ENCODE data around the gene NLE1. TPM values are rescaled to one million over a fixed set of nuclear protein-coding genes. Genes with fewer than 3 reads are reported as not detected.

Gene NLE1
- total and polyA plus RNA-seq, 8 donors = 8.7 to 23.0 (median 19.8) TPM

GRCh38 chr17:35148144-35148543, 6.0 kb upstream of the NLE1 start:
- no peaks in the 10 kb centered on the region for H3K36me3 ChIP-seq
- H3K27ac ChIP-seq = no peak overlapping the region
- no peak overlapping the region for H3K4me3 ChIP-seq
- no peaks in the 10 kb centered on the region for H3K4me1 ChIP-seq
- H3K27me3 ChIP-seq = no peaks in the 10 kb centered on the region
- ATAC-seq (no peak), DNase-seq (no peak)
- intact Hi-C loops (cut with DNase I) = no loop called here
- H3K9me3 ChIP-seq = no peaks in the 10 kb centered on the region
- TF ChIP-seq CTCF (IDR thresholded peaks at IDR 0.05) = no peak

- Histone ChIP-seq H3K27me3 (no peaks in the 10 kb centered on the region), H3K4me1 (peaks cover 0 to 2% of the 10 kb centered on the region in 2 donors), H3K27ac (no peak within 1 kb of the TSS), H3K4me3 (no peak within 1 kb of the TSS), H3K9me3 (no peaks in the 10 kb centered on the region), H3K36me3 (no peaks in the 10 kb centered on the region)
- ATAC-seq (no peak), DNase-seq (no peak)
- no peak for TF ChIP-seq CTCF (IDR thresholded peaks at IDR 0.05)
- intact Hi-C loops (cut with DNase I) = no loop called here
Measured at GRCh38 chr17:35147375-35147905, 5.3 kb upstream of the NLE1 start, which contains the start of gene UNC45B. TSS of gene UNC45B (plus strand) at chr17:35147817. CDS start at chr17:35148264, 447 bp downstream.

GRCh38 chr17:35146214-35146833, 4.2 kb upstream of the NLE1 start:
- intact Hi-C loops (cut with DNase I) = no loop called here
- no peaks in the 10 kb centered on the region for H3K36me3 ChIP-seq
- H3K4me3 ChIP-seq = no peak overlapping the region
- H3K9me3 ChIP-seq = no peaks in the 10 kb centered on the region
- peaks cover 0 to 11% of the 10 kb centered on the region in 2 donors for H3K4me1 ChIP-seq
- ATAC-seq (no peak), DNase-seq (no peak)
- no peak for TF ChIP-seq CTCF (IDR thresholded peaks at IDR 0.05)
- H3K27ac ChIP-seq = no peak overlapping the region
- no peaks in the 10 kb centered on the region for H3K27me3 ChIP-seq

GRCh38 chr17:35144840-35145239, 2.7 kb upstream of the NLE1 start:
- ATAC-seq (no peak), DNase-seq (no peak)
- Histone ChIP-seq H3K27me3 (no peaks in the 10 kb centered on the region), H3K9me3 (no peaks in the 10 kb centered on the region), H3K27ac (no peak overlapping the region), H3K4me3 (no peak overlapping the region), H3K36me3 (no peaks in the 10 kb centered on the region), H3K4me1 (peaks cover 4 to 26% of the 10 kb centered on the region in 2 donors)
- intact Hi-C loops (cut with DNase I) = no loop called here
- TF ChIP-seq CTCF (IDR thresholded peaks at IDR 0.05) = no peak

GRCh38 chr17:35142467-35142796, 329 bp upstream of the NLE1 start:
- peak overlapping the region in 1 of 2 donors; percentile 90 for H3K4me3 ChIP-seq
- ATAC-seq = no peak
- H3K36me3 ChIP-seq = peaks cover 0 to 21% of the 10 kb centered on the region in 2 donors
- TF ChIP-seq CTCF (IDR thresholded peaks at IDR 0.05) = no peak
- H3K9me3 ChIP-seq = no peaks in the 10 kb centered on the region
- H3K27ac ChIP-seq = no peak overlapping the region
- H3K4me1 ChIP-seq = peaks cover 4 to 27% of the 10 kb centered on the region in 2 donors
- intact Hi-C loops (cut with DNase I) = no loop called here
- no peak for DNase-seq
- no peaks in the 10 kb centered on the region for H3K27me3 ChIP-seq

Measured in left lung (tissue), 10 donors.